Endothelial cell (in vitro differentiated cells): Measurements from ENCODE around the gene PAGE2B. TPM values are rescaled to one million over a fixed set of nuclear protein-coding genes. Genes with fewer than 3 reads are reported as not detected.
A peak's percentile ranks its signal among the peaks of the same experiment; 100 is the strongest.

ENCODE experiments used
- DNase-seq: peaks from one replicate; pipeline ENCODE4 v3.0.0; 2021; ENCODE audit warnings: low spot score
- H3K27ac Mint-ChIP-seq: one replicate; pipeline ENCODE4 v1.8.0; 2021; ENCODE audit warnings: mixed read lengths, inconsistent platforms; ENCODE audit not compliant: unreplicated experiment
- H3K27me3 Mint-ChIP-seq: one replicate; pipeline ENCODE4 v1.8.0; 2021; ENCODE audit warnings: mild to moderate bottlenecking, moderate library complexity, mixed read lengths, inconsistent platforms; ENCODE audit not compliant: unreplicated experiment
- H3K36me3 Mint-ChIP-seq: one replicate; pipeline ENCODE4 v1.8.0; 2021; ENCODE audit warnings: mild to moderate bottlenecking, low read depth, mixed read lengths, inconsistent platforms; ENCODE audit not compliant: unreplicated experiment
- H3K4me1 Mint-ChIP-seq: one replicate; pipeline ENCODE4 v1.8.0; 2021; ENCODE audit warnings: mild to moderate bottlenecking, mixed read lengths, inconsistent platforms; ENCODE audit not compliant: unreplicated experiment
- H3K4me3 Mint-ChIP-seq: one replicate; pipeline ENCODE4 v1.8.0; 2021; ENCODE audit warnings: mild to moderate bottlenecking, mixed read lengths, inconsistent platforms; ENCODE audit not compliant: unreplicated experiment
- H3K9me3 Mint-ChIP-seq: one replicate; pipeline ENCODE4 v1.8.0; 2021; ENCODE audit warnings: mixed read lengths, inconsistent platforms; ENCODE audit not compliant: unreplicated experiment
- total RNA-seq: library from RNA; stranded (reverse); fragmentation: NEBNext Ultra II Directional; extraction: Animal tissue kit (Norgen Biotek cat#: 25700); gene quantifications from one replicate; pipeline ENCODE4 v1.2.1, GENCODE V29; 2021; ENCODE audit not compliant: unreplicated experiment
- TF ChIP-seq, protein P1 (sequence below): fragments of 200-600 bp; sonication (generic); IDR thresholded peaks from one replicate; pipeline ENCODE4 v1.5.0; 2021; ENCODE audit warnings: antibody characterized with exemption; ENCODE audit not compliant: unreplicated experiment

The PAGE2B gene
- total RNA-seq, 1 donor from 2014 or later = not detected

DNA sequence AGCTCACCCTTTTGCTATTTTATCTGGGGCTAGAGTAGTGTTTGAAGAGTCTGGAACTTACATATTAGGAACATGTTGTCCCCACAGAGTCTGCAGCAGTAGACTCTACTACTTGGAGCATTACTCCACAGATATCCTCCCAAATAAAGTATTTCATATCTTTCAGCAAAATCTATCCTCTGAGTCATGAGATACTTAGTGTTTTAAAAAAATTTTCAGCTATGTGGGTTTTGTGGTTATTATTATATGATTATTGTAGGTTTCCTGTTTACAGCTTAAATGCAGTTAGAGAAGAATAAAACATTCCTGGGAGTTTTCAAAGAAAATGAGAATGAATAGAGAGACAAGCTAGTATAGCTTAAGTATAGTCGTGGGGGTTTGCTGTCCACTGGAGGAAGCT lies 44.9 kb downstream of the PAGE2B start:
- no peaks in the 10 kb centered on the region for H3K27me3 Mint-ChIP-seq
- TF ChIP-seq, protein P1, sequence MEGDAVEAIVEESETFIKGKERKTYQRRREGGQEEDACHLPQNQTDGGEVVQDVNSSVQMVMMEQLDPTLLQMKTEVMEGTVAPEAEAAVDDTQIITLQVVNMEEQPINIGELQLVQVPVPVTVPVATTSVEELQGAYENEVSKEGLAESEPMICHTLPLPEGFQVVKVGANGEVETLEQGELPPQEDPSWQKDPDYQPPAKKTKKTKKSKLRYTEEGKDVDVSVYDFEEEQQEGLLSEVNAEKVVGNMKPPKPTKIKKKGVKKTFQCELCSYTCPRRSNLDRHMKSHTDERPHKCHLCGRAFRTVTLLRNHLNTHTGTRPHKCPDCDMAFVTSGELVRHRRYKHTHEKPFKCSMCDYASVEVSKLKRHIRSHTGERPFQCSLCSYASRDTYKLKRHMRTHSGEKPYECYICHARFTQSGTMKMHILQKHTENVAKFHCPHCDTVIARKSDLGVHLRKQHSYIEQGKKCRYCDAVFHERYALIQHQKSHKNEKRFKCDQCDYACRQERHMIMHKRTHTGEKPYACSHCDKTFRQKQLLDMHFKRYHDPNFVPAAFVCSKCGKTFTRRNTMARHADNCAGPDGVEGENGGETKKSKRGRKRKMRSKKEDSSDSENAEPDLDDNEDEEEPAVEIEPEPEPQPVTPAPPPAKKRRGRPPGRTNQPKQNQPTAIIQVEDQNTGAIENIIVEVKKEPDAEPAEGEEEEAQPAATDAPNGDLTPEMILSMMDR = no peak
- no peak for DNase-seq
- H3K4me3 Mint-ChIP-seq = no peak overlapping the region
- H3K9me3 Mint-ChIP-seq = no peaks in the 10 kb centered on the region
- H3K4me1 Mint-ChIP-seq = peaks cover 54% of the 10 kb centered on the region
- peak overlapping the region; percentile 88 for H3K27ac Mint-ChIP-seq
- no peaks in the 10 kb centered on the region for H3K36me3 Mint-ChIP-seq

DNA sequence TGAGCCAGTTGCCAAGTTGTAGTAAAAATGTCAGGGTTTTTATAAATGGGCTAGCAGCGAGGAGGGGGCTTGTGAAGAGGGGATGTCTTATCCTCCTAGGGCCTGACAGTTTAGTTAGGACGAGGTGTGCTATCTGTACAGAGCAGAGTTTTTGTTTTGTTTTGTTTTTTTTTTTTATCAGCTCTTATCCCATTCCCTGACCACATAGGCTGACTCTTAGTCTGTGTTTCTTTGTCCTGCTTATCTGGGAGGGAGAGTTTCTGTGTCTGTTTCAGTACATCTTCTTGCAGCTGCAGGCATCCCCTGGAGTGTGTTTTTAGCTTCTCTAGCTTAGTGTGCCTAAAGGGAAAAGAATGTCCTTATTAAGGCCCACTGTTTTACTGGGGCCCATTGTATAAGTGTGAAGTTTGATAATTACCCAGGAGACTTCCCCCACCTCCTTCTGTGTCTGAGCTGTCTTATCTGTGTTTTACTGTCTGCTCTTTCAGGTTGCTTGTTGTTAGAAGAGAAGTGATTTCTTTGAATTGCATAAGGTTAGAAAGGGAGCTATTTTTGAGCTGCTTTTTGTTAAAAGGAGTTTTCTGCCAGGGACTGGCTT lies 46.0 kb downstream of the PAGE2B start:
- Mint-ChIP-seq H3K27ac (peak overlapping the region; percentile 72), H3K9me3 (no peaks in the 10 kb centered on the region), H3K36me3 (no peaks in the 10 kb centered on the region), H3K4me3 (no peak overlapping the region), H3K27me3 (no peaks in the 10 kb centered on the region), H3K4me1 (peaks cover 51% of the 10 kb centered on the region)
- TF ChIP-seq, protein P1 = no peak
- DNase-seq = no peak

DNA sequence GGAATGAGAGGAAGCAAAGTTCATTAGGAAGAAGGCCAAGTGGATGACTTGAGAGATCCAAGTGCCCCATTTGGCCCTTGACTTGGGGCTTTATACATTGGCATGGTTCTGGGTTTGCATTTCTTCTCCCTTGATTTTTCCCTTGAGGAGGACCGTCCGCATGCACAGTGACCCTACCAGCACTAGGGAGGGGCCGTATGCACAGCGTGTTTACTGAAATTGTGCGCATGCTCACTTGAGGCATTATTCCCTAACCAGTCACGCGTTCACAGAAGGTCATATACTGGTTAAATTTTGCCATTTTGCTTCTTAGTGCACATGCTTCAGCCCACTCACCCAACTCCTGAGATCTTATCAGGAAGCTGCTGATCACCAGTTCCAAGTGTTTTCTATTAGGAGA lies 49.1 kb downstream of the PAGE2B start:
- Mint-ChIP-seq H3K4me3 (no peak overlapping the region), H3K9me3 (no peaks in the 10 kb centered on the region)

DNA sequence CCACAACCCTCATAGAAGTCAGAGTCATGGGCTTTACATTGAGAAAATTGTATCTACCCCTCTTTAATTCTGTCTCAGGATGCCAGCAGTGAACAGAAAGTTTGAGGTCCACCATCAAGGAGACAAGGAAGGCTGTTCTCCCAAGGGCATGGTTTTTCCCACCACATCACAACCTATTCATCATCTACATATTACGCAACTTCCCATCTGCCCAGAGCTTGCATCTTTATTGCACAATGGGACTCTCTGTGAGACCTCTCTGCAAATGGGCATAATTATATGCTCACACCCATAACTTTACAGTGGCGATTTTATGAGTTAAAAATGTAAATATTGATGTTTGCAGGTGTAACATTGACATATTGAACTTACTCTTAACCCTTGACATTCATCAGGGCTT lies 52.9 kb downstream of the PAGE2B start:
- Mint-ChIP-seq H3K36me3 (no peaks in the 10 kb centered on the region), H3K27me3 (no peaks in the 10 kb centered on the region), H3K4me1 (peaks cover 3% of the 10 kb centered on the region), H3K9me3 (no peaks in the 10 kb centered on the region), H3K27ac (no peak overlapping the region), H3K4me3 (no peak overlapping the region)
- DNase-seq = no peak
- TF ChIP-seq, protein P1 = no peak

More for the DNA sequence above, 49.1 kb downstream of the PAGE2B start:
- Mint-ChIP-seq H3K36me3 (no peaks in the 10 kb centered on the region), H3K4me1 (peaks cover 31% of the 10 kb centered on the region), H3K27ac (no peak overlapping the region), H3K27me3 (no peaks in the 10 kb centered on the region)
- TF ChIP-seq, protein P1 = no peak
- DNase-seq = no peak

Other genes starting within 250 kb of the PAGE2B start
- 184 TPM for gene TRO, start 154.2 kb upstream of the PAGE2B start, total RNA-seq
- gene PFKFB1, start 80.8 kb upstream of the PAGE2B start, total RNA-seq = 0.49 TPM
- gene APEX2, start 74.7 kb upstream of the PAGE2B start, total RNA-seq = 28.5 TPM
- gene ALAS2, start 44.1 kb upstream of the PAGE2B start, total RNA-seq = not detected
- not detected for gene PAGE2, start 14.0 kb downstream of the PAGE2B start, total RNA-seq
- gene PAGE5, start 145.3 kb downstream of the PAGE2B start, total RNA-seq = not detected
- gene PAGE3, start 189.9 kb downstream of the PAGE2B start, total RNA-seq = not detected